Heart left ventricle (tissue), 16 donors: Measurements from ENCODE around the gene INTS11. TPM values are rescaled to one million over a fixed set of nuclear protein-coding genes. Genes with fewer than 3 reads are reported as not detected.

Experiments used
- ATAC-seq, 4 donors: fragments of 200-7000 bp; cut with Tn5 transposase; one replicate each; pipeline ENCODE4 v1.9.1; 2020 to 2022; ENCODE audit warnings: moderate library complexity in 4 of 4, mild to moderate bottlenecking in 3 of 4, moderate number of reproducible peaks in 1 of 4
- DNase-seq, 5 donors: peaks; one replicate each; pipeline ENCODE4 v3.0.0-alpha.2; 2020
- H3K27ac ChIP-seq, 12 donors: fragments of 200-600 bp; sonication (generic) in 4 of 12; one replicate each; pipeline versions ENCODE4 v1.5.0 to v1.8.0; 2016 to 2022; ENCODE audit warnings: mild to moderate bottlenecking in 2 of 12
- H3K27me3 ChIP-seq, 9 donors: fragments of 200-600 bp; sonication (generic) in 2 of 9; one replicate each; pipeline versions ENCODE4 v1.5.1 to v1.8.0; 2016 to 2022; ENCODE audit warnings: mild to moderate bottlenecking in 3 of 9
- H3K36me3 ChIP-seq, 9 donors: fragments of 200-600 bp; sonication (generic) in 2 of 9; one replicate each; pipeline versions ENCODE4 v1.5.0 to v1.8.0; 2018 to 2022; ENCODE audit warnings: mild to moderate bottlenecking in 2 of 9
- H3K4me1 ChIP-seq, 12 donors: fragments of 200-600 bp; sonication (generic) in 4 of 12; one replicate each; pipeline versions ENCODE4 v1.5.0 to v1.8.0; 2016 to 2022; ENCODE audit warnings: mild to moderate bottlenecking in 3 of 12
- H3K4me3 ChIP-seq, 12 donors: fragments of 200-600 bp; sonication (generic) in 4 of 12; one replicate each; pipeline versions ENCODE4 v1.5.0 to v1.8.0; 2017 to 2022; ENCODE audit warnings: mild to moderate bottlenecking in 9 of 12, moderate library complexity in 4 of 12
- H3K9me3 ChIP-seq, 12 donors: fragments of 200-600 bp; sonication (generic) in 4 of 12; one replicate each; pipeline versions ENCODE4 v1.5.0 to v1.8.0; 2016 to 2022; ENCODE audit warnings: mild to moderate bottlenecking in 1 of 12
- CTCF ChIP-seq, 12 donors: fragments of 200-600 bp; sonication (generic) in 4 of 12; IDR thresholded peaks; one replicate each; pipeline versions ENCODE4 v1.5.0 to v1.8.0; 2018 to 2022; ENCODE audit warnings: antibody characterized with exemption in 12 of 12, mild to moderate bottlenecking in 5 of 12
- POLR2A ChIP-seq, 2 donors: fragments of 450-650 bp; IDR thresholded peaks; one replicate each; pipeline ENCODE4 v1.6.1; 2017; ENCODE audit warnings: antibody characterized with exemption in 2 of 2, mild to moderate bottlenecking in 2 of 2, moderate library complexity in 2 of 2
- WGBS, 4 donors: extraction: QIAGEN DNeasy Blood & Tissue Kit in 2 of 4; methylation state at CpG; one replicate each; pipeline versions ENCODE4 v1.1.5 to v1.1.7; 2013 to 2018; 5-methylcytosine and 5-hydroxymethylcytosine counted together
- intact Hi-C, 10 donors: fragments of 100-400 bp; cut with DNase I; formaldehyde crosslinking; loops; one replicate each; pipeline versions ENCODE4 v1.11.1 to v1.14.2; 2022
- polyA plus RNA-seq, 2 donors: library from polyadenylated mRNA; stranded (reverse); fragments of 200-250 nt; gene quantifications; one replicate each; pipeline ENCODE4 v1.2.3, GENCODE V29; 2013
- total RNA-seq, 9 donors: library from RNA; depleted of rRNA in 2 of 9; stranded (reverse); fragments of >200 nt in 2 of 9; fragmentation: NEBNext Ultra II Directional in 3 of 9; extraction: Animal tissue kit (Norgen Biotek cat#: 25700) in 3 of 9; gene quantifications; one replicate each; pipeline versions ENCODE4 v1.1.0 to v1.2.4, GENCODE V29; 2016 to 2023
- donor health status: ischemic (EF 13 %, LVEDD 7.1; RV severe dilation, severe dysfunction).
- donor health status: healthy with polysubstance abuse.
- donor health status: DM: no; HTN: yes; CAD: no.
- donor health status: DM: no; HTN: no; CAD: no.
- donor health status: ischemic (EF 25% LVEDD 6.9; RV normal size, moderate dysfunction).
- donor health status: ischemic (EF 25% LVEDD 5.7; RV mildly dilated, moderate dysfunction).
- donor health status: healthy.
- donor health status: DM: yes; HTN: yes; CAD: no.
- donor health status: ischemic (EF 35%, LVEDD 5.7; RV mildly dilated, moderate dysfunction).
- donor health status: nonischemic (EF 11% LVEDD 7.7; RV severe dilation, severe dysfunction).
- donor health status: DM: yes; HTN: yes; CAD: no.
- donor health status: PGD.
- donor health status: ischemic (EF 29% LVEDD 5.4; RV normal size, mild dysfunction).
- donor health status: nonischemic (EF 23%, LVEDD 6.1; RV moderate dilation, normal function).

INTS11 gene
- total and polyA plus RNA-seq, 11 donors: 46.8 to 117 (median 70.7) TPM

- peaks cover 0 to 11% (median 3%) of the 10 kb centered on the region in 12 donors for H3K4me1 ChIP-seq
- ATAC-seq (no peak), DNase-seq (no peak)
- 58 to 82% (median 62%) methylated on average over 18 to 30 of the region's 30 CpGs for WGBS, 4 donors
- no peak for TF ChIP-seq POLR2A (IDR thresholded peaks at IDR 0.05)
- no peak for TF ChIP-seq CTCF (IDR thresholded peaks at IDR 0.05)
- no peak overlapping the region for H3K27ac ChIP-seq
- no peaks in the 10 kb centered on the region for H3K9me3 ChIP-seq
- intact Hi-C loops: loop anchor here in 2 of 10 donors (10.0 kb wide), 2 partner anchors 264 to 314 kb away; partner anchors contain the start of gene PERM1 (in 1 of the 2)
- no peak overlapping the region for H3K4me3 ChIP-seq
- peaks cover 0 to 49% (median 12%) of the 10 kb centered on the region in 9 donors for H3K36me3 ChIP-seq
- H3K27me3 ChIP-seq: no peaks in the 10 kb centered on the region
Measured at GRCh38 chr1:1298861-1299685, 25.4 kb downstream of the INTS11 start.

GRCh38 chr1:1297802-1298424, 26.5 kb downstream of the INTS11 start:
- Histone ChIP-seq H3K4me3 (no peak overlapping the region), H3K36me3 (peaks cover 0 to 60% (median 12%) of the 10 kb centered on the region in 9 donors), H3K27me3 (no peaks in the 10 kb centered on the region), H3K9me3 (no peaks in the 10 kb centered on the region), H3K4me1 (no peaks in the 10 kb centered on the region), H3K27ac (no peak overlapping the region)
- intact Hi-C loops: loop anchor here in 2 of 10 donors (10.0 kb wide), 2 partner anchors 263 to 313 kb away; partner anchors contain the start of gene PERM1 (in 1 of the 2)
- ATAC-seq (no peak), DNase-seq (no peak)
- TF ChIP-seq POLR2A (IDR thresholded peaks at IDR 0.05) (no peak), CTCF (IDR thresholded peaks at IDR 0.05) (no peak)
- 92 to 94% (median 94%) methylated on average over 16 to 31 of the region's 31 CpGs for WGBS, 4 donors

- DNase-seq (no peak), ATAC-seq (no peak)
- intact Hi-C loops: loop anchor here in 2 of 10 donors (10.0 kb wide), 2 partner anchors 262 to 312 kb away; partner anchors contain the start of gene PERM1 (in 1 of the 2)
- Histone ChIP-seq H3K27me3 (no peaks in the 10 kb centered on the region), H3K36me3 (peaks cover 0 to 60% (median 12%) of the 10 kb centered on the region in 9 donors), H3K27ac (no peak overlapping the region), H3K4me1 (peaks cover 0 to 7% (median 4%) of the 10 kb centered on the region in 12 donors), H3K4me3 (no peak overlapping the region), H3K9me3 (no peaks in the 10 kb centered on the region)
- 91 to 96% (median 94%) methylated on average over 31 to 62 of the region's 62 CpGs for WGBS, 4 donors
- TF ChIP-seq POLR2A (IDR thresholded peaks at IDR 0.05) (no peak), CTCF (IDR thresholded peaks at IDR 0.05) (no peak)
Measured at GRCh38 chr1:1296070-1297061, 28.1 kb downstream of the INTS11 start.
